SK-N-SH treated with all-trans-retinoic acid at 6 μM for 48 hours (cell line): ENCODE measurements around the gene GALNT7.

ENCODE experiments used
- ATAC-seq: fragments of 200-7000 bp; cut with Tn5 transposase; 3 replicates; pipeline ENCODE4 v1.9.1; 2020; ENCODE audit warnings: mild to moderate bottlenecking, moderate library complexity
- BACH2 ChIP-seq: fragments of 250-450 bp; sonication (Bioruptor Pico); IDR thresholded peaks from 2 replicates; pipeline ENCODE4 v1.9.0; 2021; ENCODE audit warnings: mild to moderate bottlenecking, borderline replicate concordance
- CSDC2 ChIP-seq: fragments of 250-450 bp; sonication (Bioruptor Pico); IDR thresholded peaks from 2 replicates; pipeline ENCODE4 v1.5.0; 2020; ENCODE audit warnings: mild to moderate bottlenecking, moderate library complexity
- ESRRG ChIP-seq: fragments of 250-450 bp; sonication (Bioruptor Pico); IDR thresholded peaks from 2 replicates; pipeline ENCODE4 v1.6.1; 2021; ENCODE audit warnings: mild to moderate bottlenecking
- GLIS3 ChIP-seq: fragments of 250-450 bp; sonication (Bioruptor Pico); IDR thresholded peaks from 2 replicates; pipeline ENCODE4 v1.5.0; 2020; ENCODE audit warnings: mild to moderate bottlenecking, moderate library complexity
- ISL1 ChIP-seq: fragments of 250-450 bp; sonication (Bioruptor Pico); IDR thresholded peaks from 2 replicates; pipeline ENCODE4 v2.1.2; 2022; ENCODE audit warnings: mild to moderate bottlenecking, moderate library complexity
- PPARA ChIP-seq: fragments of 250-450 bp; sonication (Bioruptor Pico); IDR thresholded peaks from 2 replicates; pipeline ENCODE4 v1.5.0; 2020; ENCODE audit warnings: mild to moderate bottlenecking, borderline replicate concordance
- RARB ChIP-seq: fragments of 250-450 bp; sonication (Bioruptor Pico); IDR thresholded peaks from 2 replicates; pipeline ENCODE4 v1.8.0; 2021; ENCODE audit warnings: mild to moderate bottlenecking, moderate library complexity
- ZC3H10 ChIP-seq: fragments of 250-450 bp; sonication (Bioruptor Pico); IDR thresholded peaks from 2 replicates; pipeline ENCODE4 v1.5.1; 2021; ENCODE audit warnings: mild to moderate bottlenecking, moderate library complexity
- ZFP3 ChIP-seq: fragments of 250-450 bp; sonication (Bioruptor Pico); IDR thresholded peaks from 2 replicates; pipeline ENCODE4 v1.5.0; 2020; ENCODE audit warnings: mild to moderate bottlenecking, moderate library complexity
- ZFP30 ChIP-seq: fragments of 450-650 bp; formaldehyde crosslinking; IDR thresholded peaks from 2 replicates; pipeline ENCODE4 v1.5.0; 2022; ENCODE audit warnings: mild to moderate bottlenecking, moderate library complexity
- ZNF565 ChIP-seq: fragments of 450-650 bp; formaldehyde crosslinking; conservative IDR thresholded peaks from 2 replicates; pipeline ENCODE4 v1.5.0; 2020; ENCODE audit warnings: low read depth, mild to moderate bottlenecking, moderate library complexity
- ZNF8 ChIP-seq: fragments of 450-650 bp; formaldehyde crosslinking; IDR thresholded peaks from 2 replicates; pipeline ENCODE4 v1.5.0; 2020; ENCODE audit warnings: mild to moderate bottlenecking, moderate library complexity
- TF ChIP-seq, protein P1 (sequence below): fragments of 250-450 bp; sonication (Bioruptor Pico); IDR thresholded peaks from 2 replicates; pipeline ENCODE4 v1.5.1; 2021; ENCODE audit warnings: mild to moderate bottlenecking, moderate library complexity
- TF ChIP-seq, protein P2 (sequence below): fragments of 250-450 bp; sonication (Bioruptor Pico); IDR thresholded peaks from 2 replicates; pipeline ENCODE4 v1.5.1; 2020; ENCODE audit warnings: low read depth, mild to moderate bottlenecking, moderate library complexity
- TF ChIP-seq, protein P3 (sequence below): fragments of 250-450 bp; sonication (Bioruptor Pico); IDR thresholded peaks from 2 replicates; pipeline ENCODE4 v1.5.0; 2020; ENCODE audit warnings: mild to moderate bottlenecking, moderate library complexity
- TF ChIP-seq, protein P4 (sequence below): fragments of 250-450 bp; sonication (Bioruptor Pico); IDR thresholded peaks from 2 replicates; pipeline ENCODE4 v1.8.0; 2021; ENCODE audit warnings: low read depth, mild to moderate bottlenecking, moderate library complexity, borderline replicate concordance

The GALNT7 gene

DNA sequence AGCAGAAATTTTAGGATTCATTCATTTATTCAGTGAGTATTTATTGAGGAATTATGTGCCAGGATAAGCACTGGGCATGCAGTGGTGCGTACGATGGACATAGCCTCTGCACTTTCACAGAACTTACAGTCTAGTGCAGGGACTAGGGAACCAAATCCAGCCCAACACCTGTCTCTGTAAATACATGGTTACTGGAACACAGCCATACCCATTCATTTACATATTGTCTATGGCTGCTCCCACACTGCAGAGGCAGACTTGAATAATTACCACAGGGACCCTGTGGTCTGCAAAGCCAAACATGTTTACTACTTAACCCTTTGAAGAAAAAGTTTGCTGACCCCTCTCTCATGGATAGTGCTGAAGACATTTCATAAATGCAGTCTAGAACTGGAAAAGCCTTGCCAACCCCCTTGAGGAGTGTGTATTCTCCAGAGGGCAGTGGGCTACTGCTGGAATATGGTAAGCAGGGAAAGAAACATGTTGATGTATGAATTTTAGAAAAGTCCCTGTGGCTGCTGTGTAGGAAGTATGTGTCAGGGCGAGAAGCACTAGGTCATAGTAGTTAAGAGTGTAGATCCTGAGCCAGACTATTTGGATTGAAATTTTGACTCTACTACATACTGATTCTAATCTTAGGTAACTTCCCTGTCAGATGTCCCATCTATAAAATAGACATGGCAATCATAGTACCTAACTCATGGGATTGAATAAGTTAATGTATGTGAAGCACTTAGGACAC is 75.5 kb downstream of the GALNT7 start:
- TF ChIP-seq ZNF565 = no peak
- TF ChIP-seq, protein P1, sequence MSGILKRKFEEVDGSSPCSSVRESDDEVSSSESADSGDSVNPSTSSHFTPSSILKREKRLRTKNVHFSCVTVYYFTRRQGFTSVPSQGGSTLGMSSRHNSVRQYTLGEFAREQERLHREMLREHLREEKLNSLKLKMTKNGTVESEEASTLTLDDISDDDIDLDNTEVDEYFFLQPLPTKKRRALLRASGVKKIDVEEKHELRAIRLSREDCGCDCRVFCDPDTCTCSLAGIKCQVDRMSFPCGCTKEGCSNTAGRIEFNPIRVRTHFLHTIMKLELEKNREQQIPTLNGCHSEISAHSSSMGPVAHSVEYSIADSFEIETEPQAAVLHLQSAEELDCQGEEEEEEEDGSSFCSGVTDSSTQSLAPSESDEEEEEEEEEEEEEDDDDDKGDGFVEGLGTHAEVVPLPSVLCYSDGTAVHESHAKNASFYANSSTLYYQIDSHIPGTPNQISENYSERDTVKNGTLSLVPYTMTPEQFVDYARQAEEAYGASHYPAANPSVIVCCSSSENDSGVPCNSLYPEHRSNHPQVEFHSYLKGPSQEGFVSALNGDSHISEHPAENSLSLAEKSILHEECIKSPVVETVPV (CRISPR knock-in tag) = no peak
- TF ChIP-seq GLIS3 (CRISPR knock-in tag) = no peak
- TF ChIP-seq ZFP3 (CRISPR knock-in tag) = no peak
- no peak for TF ChIP-seq ZFP30 (CRISPR knock-in tag)
- no peak for TF ChIP-seq ISL1 (CRISPR knock-in tag)
- no peak for TF ChIP-seq ZNF8
- TF ChIP-seq PPARA = no peak
- no peak for TF ChIP-seq CSDC2 (CRISPR knock-in tag)
- TF ChIP-seq, protein P2, sequence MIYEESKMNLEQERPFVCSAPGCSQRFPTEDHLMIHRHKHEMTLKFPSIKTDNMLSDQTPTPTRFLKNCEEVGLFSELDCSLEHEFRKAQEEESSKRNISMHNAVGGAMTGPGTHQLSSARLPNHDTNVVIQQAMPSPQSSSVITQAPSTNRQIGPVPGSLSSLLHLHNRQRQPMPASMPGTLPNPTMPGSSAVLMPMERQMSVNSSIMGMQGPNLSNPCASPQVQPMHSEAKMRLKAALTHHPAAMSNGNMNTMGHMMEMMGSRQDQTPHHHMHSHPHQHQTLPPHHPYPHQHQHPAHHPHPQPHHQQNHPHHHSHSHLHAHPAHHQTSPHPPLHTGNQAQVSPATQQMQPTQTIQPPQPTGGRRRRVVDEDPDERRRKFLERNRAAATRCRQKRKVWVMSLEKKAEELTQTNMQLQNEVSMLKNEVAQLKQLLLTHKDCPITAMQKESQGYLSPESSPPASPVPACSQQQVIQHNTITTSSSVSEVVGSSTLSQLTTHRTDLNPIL (CRISPR knock-in tag) = no peak
- TF ChIP-seq, protein P3, sequence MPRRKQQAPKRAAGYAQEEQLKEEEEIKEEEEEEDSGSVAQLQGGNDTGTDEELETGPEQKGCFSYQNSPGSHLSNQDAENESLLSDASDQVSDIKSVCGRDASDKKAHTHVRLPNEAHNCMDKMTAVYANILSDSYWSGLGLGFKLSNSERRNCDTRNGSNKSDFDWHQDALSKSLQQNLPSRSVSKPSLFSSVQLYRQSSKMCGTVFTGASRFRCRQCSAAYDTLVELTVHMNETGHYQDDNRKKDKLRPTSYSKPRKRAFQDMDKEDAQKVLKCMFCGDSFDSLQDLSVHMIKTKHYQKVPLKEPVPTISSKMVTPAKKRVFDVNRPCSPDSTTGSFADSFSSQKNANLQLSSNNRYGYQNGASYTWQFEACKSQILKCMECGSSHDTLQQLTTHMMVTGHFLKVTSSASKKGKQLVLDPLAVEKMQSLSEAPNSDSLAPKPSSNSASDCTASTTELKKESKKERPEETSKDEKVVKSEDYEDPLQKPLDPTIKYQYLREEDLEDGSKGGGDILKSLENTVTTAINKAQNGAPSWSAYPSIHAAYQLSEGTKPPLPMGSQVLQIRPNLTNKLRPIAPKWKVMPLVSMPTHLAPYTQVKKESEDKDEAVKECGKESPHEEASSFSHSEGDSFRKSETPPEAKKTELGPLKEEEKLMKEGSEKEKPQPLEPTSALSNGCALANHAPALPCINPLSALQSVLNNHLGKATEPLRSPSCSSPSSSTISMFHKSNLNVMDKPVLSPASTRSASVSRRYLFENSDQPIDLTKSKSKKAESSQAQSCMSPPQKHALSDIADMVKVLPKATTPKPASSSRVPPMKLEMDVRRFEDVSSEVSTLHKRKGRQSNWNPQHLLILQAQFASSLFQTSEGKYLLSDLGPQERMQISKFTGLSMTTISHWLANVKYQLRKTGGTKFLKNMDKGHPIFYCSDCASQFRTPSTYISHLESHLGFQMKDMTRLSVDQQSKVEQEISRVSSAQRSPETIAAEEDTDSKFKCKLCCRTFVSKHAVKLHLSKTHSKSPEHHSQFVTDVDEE = no peak
- no peak for TF ChIP-seq BACH2
- TF ChIP-seq ESRRG (CRISPR knock-in tag) = no peak
- TF ChIP-seq, protein P4, sequence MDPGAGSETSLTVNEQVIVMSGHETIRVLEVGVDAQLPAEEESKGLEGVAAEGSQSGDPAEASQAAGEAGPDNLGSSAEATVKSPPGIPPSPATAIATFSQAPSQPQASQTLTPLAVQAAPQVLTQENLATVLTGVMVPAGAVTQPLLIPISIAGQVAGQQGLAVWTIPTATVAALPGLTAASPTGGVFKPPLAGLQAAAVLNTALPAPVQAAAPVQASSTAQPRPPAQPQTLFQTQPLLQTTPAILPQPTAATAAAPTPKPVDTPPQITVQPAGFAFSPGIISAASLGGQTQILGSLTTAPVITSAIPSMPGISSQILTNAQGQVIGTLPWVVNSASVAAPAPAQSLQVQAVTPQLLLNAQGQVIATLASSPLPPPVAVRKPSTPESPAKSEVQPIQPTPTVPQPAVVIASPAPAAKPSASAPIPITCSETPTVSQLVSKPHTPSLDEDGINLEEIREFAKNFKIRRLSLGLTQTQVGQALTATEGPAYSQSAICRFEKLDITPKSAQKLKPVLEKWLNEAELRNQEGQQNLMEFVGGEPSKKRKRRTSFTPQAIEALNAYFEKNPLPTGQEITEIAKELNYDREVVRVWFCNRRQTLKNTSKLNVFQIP (CRISPR knock-in tag) = no peak
- no peak for ATAC-seq

DNA sequence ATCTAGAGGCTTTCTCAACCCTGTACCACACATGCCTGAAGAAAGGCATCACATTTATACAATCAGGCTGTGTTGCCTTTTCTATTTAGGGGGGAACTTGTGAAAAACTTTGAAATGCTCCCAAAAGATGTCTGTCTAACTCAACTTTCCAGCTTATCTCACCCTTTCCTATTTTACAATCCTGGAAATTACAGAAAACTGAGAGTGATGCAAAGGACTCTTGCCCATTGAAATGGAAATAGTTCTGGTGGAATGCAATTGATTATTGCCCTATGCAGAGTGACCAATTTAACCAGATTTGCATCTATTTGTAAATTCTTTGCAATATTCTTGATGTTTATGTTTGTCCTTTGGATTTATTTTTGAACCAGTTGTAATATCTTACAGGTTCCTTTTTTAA is 77.3 kb downstream of the GALNT7 start:
- TF ChIP-seq GLIS3 (CRISPR knock-in tag) (no peak), BACH2 (no peak), ZFP3 (CRISPR knock-in tag) (no peak)
- ATAC-seq = no peak

DNA sequence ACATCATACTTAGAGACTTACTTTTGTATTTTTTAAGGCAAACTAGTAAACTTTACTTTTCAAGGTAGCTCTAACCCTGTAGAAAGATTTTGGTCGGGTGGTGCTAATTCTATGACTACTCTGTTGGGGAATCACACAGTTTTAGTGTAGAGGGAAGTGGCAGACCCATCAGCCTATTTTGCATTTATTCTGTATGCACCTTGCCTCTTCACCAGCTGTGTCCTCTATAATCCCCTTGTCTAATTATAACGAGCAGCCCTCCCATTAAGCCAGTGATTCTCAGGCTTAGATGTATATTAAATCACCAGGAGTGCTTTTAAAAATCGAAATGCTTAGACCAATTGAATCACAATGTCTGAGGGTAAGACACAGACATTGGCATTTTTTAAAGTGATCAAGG is 78.1 kb downstream of the GALNT7 start:
- TF ChIP-seq PPARA (no peak), ZNF8 (no peak), ZFP30 (CRISPR knock-in tag) (no peak)
- TF ChIP-seq, protein P3 = no peak
- no peak for ATAC-seq

DNA sequence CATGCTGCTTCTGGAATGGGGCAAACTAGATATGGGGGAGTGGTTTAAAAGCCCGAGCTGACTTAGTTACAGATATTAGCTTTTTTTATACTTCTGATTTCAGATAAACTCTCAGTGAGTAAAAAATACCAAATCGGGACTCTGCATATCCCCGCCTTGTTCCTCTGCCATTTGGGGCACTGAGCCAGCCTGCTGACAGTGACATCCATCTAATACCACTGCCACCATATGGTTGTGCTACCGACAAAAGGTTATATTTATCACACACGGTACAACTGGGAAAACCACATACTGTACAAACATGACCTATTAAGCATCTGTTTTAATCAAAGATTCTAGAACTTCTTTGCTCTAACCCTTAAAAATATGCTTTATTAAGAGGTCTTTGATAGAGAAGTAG is 78.7 kb downstream of the GALNT7 start:
- TF ChIP-seq ZC3H10 (CRISPR knock-in tag) (no peak), RARB (CRISPR knock-in tag) (no peak)
- TF ChIP-seq, protein P3 = no peak
- ATAC-seq = no peak
